Chondrocyte (in vitro differentiated cells): ENCODE data around the gene CATSPER4. TPM values are rescaled to one million over a fixed set of nuclear protein-coding genes. Genes with fewer than 3 reads are reported as not detected.
"Not testable (repeated sequence)": the region's sequence is repeated elsewhere in the genome, so short reads cannot be mapped to it uniquely, and the experiment has no call there.

Experiments
- DNase-seq: peaks from one replicate; pipeline ENCODE4 v3.0.0; 2021; ENCODE audit warnings: mixed read lengths, low spot score
- H3K27ac Mint-ChIP-seq: one replicate; pipeline ENCODE4 v1.8.0; 2021; ENCODE audit warnings: mild to moderate bottlenecking, moderate library complexity, mixed read lengths; ENCODE audit not compliant: unreplicated experiment
- H3K27me3 Mint-ChIP-seq: 2 replicates; pipeline ENCODE4 v1.8.0; 2021; ENCODE audit warnings: low read depth, mixed read lengths
- H3K36me3 Mint-ChIP-seq: 2 replicates; pipeline ENCODE4 v1.8.0; 2021; ENCODE audit warnings: low read depth, mixed read lengths
- H3K4me1 Mint-ChIP-seq: 2 replicates; pipeline ENCODE4 v1.8.0; 2021; ENCODE audit warnings: low read depth, mild to moderate bottlenecking, mixed read lengths
- H3K4me3 Mint-ChIP-seq: one replicate; pipeline ENCODE4 v1.8.0; 2021; ENCODE audit warnings: mild to moderate bottlenecking, moderate library complexity, mixed read lengths; ENCODE audit not compliant: unreplicated experiment
- H3K9me3 Mint-ChIP-seq: 2 replicates; pipeline ENCODE4 v1.8.0; 2021; ENCODE audit warnings: low read depth, mixed read lengths
- total RNA-seq: library from RNA; stranded (reverse); gene quantifications from 3 replicates; pipeline ENCODE4 v1.2.1, GENCODE V29; 2021
- TF ChIP-seq, protein P1 (sequence below): fragments of 200-600 bp; sonication (generic); IDR thresholded peaks from 2 replicates; pipeline ENCODE4 v1.5.0; 2021; ENCODE audit warnings: antibody characterized with exemption, mild to moderate bottlenecking, moderate library complexity

Gene CATSPER4
- total RNA-seq, 1 donor from 2014 or later: not detected

DNA sequence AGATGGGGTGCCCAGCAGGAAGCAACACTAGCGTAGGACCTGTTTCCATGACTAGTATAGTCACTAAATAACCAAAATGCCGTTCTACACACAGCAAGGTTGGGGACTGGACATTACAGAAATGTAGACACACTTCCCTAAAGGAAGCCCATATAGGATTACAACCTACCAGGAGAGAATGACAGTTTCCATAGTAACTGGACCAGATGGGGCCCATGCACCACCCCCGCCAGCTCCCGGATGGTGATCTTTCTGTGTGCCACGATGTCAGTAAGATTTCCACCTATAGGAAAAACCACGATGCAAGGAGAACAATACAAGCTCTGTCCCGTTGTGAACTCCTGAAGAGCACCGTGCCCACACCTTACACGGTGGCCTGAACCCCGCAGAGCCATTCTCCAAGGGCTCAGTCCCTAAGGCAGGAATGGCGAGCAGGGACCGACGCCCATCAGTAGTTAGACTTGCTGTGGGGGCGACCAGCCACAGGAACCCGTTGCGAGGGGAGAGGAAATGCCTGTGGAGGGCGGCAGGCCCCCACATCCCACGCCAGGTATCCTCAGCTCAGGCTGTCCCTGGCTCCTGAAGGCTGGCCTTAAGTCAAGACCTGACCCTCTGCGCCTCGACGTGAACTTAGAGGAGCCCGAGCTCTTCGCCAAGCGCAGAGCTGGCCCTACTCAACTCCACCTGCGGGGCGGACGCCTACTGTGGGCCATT, 30.0 kb downstream of the CATSPER4 start:
- Mint-ChIP-seq H3K27ac (no peak overlapping the region), H3K4me1 (peaks cover 6% of the 10 kb centered on the region), H3K4me3 (no peak overlapping the region), H3K36me3 (no peaks in the 10 kb centered on the region), H3K27me3 (no peaks in the 10 kb centered on the region), H3K9me3 (no peaks in the 10 kb centered on the region)
- DNase-seq: no peak
- TF ChIP-seq, protein P1, sequence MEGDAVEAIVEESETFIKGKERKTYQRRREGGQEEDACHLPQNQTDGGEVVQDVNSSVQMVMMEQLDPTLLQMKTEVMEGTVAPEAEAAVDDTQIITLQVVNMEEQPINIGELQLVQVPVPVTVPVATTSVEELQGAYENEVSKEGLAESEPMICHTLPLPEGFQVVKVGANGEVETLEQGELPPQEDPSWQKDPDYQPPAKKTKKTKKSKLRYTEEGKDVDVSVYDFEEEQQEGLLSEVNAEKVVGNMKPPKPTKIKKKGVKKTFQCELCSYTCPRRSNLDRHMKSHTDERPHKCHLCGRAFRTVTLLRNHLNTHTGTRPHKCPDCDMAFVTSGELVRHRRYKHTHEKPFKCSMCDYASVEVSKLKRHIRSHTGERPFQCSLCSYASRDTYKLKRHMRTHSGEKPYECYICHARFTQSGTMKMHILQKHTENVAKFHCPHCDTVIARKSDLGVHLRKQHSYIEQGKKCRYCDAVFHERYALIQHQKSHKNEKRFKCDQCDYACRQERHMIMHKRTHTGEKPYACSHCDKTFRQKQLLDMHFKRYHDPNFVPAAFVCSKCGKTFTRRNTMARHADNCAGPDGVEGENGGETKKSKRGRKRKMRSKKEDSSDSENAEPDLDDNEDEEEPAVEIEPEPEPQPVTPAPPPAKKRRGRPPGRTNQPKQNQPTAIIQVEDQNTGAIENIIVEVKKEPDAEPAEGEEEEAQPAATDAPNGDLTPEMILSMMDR: no peak

DNA sequence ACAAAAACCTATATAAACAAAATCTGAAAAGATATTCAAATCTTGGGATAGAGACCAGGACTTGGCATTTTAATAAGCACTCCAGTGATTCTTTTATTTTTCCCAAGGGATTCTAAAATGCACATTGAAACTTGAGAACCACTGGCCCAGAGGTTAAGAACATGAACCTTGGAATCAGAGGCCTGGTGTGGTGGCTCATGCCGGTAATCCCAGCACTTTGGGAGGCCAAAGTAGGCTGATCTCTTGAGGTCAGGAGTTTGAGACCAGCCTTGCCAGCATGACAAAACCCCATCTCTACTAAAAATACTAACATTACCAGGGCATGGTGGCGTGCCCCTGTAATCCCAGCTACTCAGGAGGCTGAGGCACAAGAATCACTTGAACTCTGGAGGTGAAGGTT, 30.7 kb downstream of the CATSPER4 start:
- no peaks in the 10 kb centered on the region for H3K9me3 Mint-ChIP-seq

DNA sequence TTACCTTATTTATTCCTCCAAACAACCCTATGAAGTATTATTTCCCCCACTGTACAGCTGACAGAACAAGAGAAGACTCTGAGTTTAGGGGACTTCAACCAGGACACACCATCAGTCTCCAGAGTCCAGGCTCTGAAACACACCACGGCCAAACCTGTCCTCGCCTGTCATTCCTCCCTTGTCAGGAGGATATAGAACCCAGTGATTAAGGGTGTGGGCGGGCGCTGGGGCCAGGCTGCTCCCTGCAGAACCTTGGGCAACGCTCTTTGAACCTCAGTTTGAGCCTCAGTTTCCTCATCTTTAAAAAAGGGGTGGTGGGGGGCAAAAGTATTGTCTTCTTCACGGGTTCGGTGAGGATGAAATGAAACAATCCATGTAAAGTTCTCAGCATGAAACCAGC, 34.2 kb downstream of the CATSPER4 start:
- Mint-ChIP-seq H3K27me3 (peaks cover 5% of the 10 kb centered on the region), H3K4me3 (no peak overlapping the region), H3K4me1 (peaks cover 12% of the 10 kb centered on the region), H3K36me3 (no peaks in the 10 kb centered on the region), H3K27ac (no peak overlapping the region), H3K9me3 (no peaks in the 10 kb centered on the region)
- no peak for DNase-seq
- TF ChIP-seq, protein P1: no peak

More for the DNA sequence above, 30.7 kb downstream of the CATSPER4 start:
- Mint-ChIP-seq H3K4me1 (peaks cover 12% of the 10 kb centered on the region), H3K4me3 (no peak overlapping the region), H3K27me3 (peaks cover 5% of the 10 kb centered on the region), H3K36me3 (no peaks in the 10 kb centered on the region), H3K27ac (no peak overlapping the region)
- TF ChIP-seq, protein P1: no peak
- DNase-seq: no peak

DNA sequence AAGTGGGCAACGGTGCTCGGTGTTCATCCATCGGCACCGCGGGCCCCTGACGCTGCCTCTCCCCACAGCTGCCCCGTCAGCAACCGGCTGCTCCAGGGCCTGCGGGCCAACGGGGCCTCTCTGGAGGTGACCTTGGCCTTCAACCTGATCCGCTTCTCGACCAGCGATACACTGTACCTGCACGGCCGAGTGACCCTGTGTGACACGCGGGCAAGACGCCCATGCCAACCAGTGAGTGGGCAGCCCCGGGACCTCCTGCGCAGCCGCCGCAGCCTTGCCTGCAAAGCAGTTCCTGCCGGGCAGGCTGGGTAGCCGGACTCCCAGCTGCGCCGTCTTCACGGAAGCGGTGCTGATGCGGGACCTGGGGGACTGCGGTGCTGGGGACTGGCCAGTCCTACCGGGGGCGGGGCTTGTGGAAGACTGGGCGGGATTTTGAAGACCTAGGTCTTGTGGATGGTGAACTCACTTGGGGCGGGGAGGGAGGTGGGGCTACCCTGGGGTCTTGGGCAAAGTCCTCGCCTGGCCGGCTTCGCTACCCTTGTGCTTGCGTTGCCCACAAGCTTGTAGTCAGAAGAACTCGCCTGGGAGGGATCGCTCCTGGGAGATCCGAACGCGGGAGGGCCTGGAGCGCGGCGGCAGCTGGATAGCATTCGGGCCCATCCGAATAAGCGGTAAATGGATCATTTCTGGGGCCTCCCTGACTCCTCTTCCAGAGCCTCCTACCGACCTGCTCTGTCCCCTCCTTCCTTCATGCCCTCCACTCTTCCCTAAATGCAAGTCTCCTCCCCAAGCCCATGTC, 34.8 kb downstream of the CATSPER4 start:
- Mint-ChIP-seq H3K4me1 (peaks cover 9% of the 10 kb centered on the region), H3K9me3 (no peaks in the 10 kb centered on the region), H3K4me3 (peak overlapping the region; percentile 70), H3K36me3 (no peaks in the 10 kb centered on the region), H3K27ac (no peak overlapping the region), H3K27me3 (peaks cover 5% of the 10 kb centered on the region)
- DNase-seq: no peak
- TF ChIP-seq, protein P1: no peak

DNA sequence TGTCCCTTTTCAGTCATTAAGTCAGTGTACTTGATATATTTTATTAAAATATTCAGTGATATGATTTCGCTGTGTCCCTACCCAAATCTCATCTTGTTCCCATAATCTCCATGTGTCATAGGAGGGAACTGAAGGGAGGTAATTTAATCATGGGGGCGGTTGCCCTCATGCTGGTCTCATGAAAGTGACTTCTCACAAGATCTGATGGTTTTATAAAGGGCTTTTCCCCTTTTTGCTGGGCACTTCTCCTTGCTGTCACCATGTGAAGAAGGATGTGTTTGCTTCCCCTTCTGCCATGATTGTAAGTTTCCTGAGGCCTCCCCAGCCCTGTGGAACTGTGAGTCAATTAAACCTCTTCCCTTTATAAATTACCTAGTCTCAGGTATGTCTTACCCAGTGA, 40.3 kb downstream of the CATSPER4 start:
- not testable (repeated sequence) for H3K4me3 Mint-ChIP-seq, H3K36me3 Mint-ChIP-seq, DNase-seq, H3K9me3 Mint-ChIP-seq, H3K27me3 Mint-ChIP-seq, H3K27ac Mint-ChIP-seq
- peaks cover 19% of the 10 kb centered on the region for H3K4me1 Mint-ChIP-seq
